MCF 10A (cell line): ENCODE results near the gene THRA. TPM values are rescaled to one million over a fixed set of nuclear protein-coding genes. Genes with fewer than 3 reads are reported as not detected.
A peak's percentile ranks its signal among the peaks of the same experiment; 100 is the strongest.

ENCODE experiments used
- BruUV-seq: library from RNA; stranded (reverse); fragments of 400-500 nt; replicated peaks from 2 replicates; lab custom pipeline; 2021; lab: Mats Ljungman, UMichigan
- CTCF ChIA-PET: fragments of 300-600 bp; sonication (Branson Sonifier 250); formaldehyde crosslinking; extraction: SDS; loops from one replicate; lab custom pipeline; 2021; ENCODE audit warnings: antibody characterized with exemption, inconsistent platforms; lab: Yijun Ruan, JAX
- POLR2A ChIA-PET: fragments of 300-600, 350-650 bp; sonication (Branson Sonifier 250); formaldehyde crosslinking; extraction: SDS; loops from one replicate; lab custom pipeline; 2020; ENCODE audit warnings: antibody characterized with exemption, inconsistent platforms; lab: Yijun Ruan, JAX
- DNase-seq: peaks from one replicate; pipeline ENCODE4 v3.0.0-alpha.2; 2018; ENCODE audit not compliant: unreplicated experiment
- H3K27ac Mint-ChIP-seq: one replicate; pipeline ENCODE4 v1.8.0; 2022; ENCODE audit warnings: mild to moderate bottlenecking, low read depth, mixed read lengths; ENCODE audit not compliant: unreplicated experiment
- H3K27me3 Mint-ChIP-seq: one replicate; pipeline ENCODE4 v1.8.0; 2022; ENCODE audit warnings: mixed read lengths; ENCODE audit not compliant: insufficient read depth, unreplicated experiment
- H3K36me3 Mint-ChIP-seq: one replicate; pipeline ENCODE4 v1.8.0; 2022; ENCODE audit warnings: mild to moderate bottlenecking, moderate library complexity, mixed read lengths; ENCODE audit not compliant: insufficient read depth, unreplicated experiment
- H3K4me1 Mint-ChIP-seq: one replicate; pipeline ENCODE4 v1.8.0; 2022; ENCODE audit warnings: mixed read lengths; ENCODE audit not compliant: insufficient read depth, unreplicated experiment
- H3K4me3 Mint-ChIP-seq: one replicate; pipeline ENCODE4 v1.8.0; 2022; ENCODE audit warnings: mild to moderate bottlenecking, moderate library complexity, mixed read lengths; ENCODE audit not compliant: unreplicated experiment
- H3K9me3 Mint-ChIP-seq: one replicate; pipeline ENCODE4 v1.8.0; 2022; ENCODE audit warnings: mixed read lengths; ENCODE audit not compliant: unreplicated experiment
- CTCF ChIP-seq: fragments of 200-600 bp; IDR thresholded peaks from one replicate; pipeline ENCODE4 v1.8.0; 2022; ENCODE audit warnings: antibody characterized with exemption, mild to moderate bottlenecking; ENCODE audit not compliant: unreplicated experiment
- intact Hi-C: fragments of 100-400 bp; cut with micrococcal nuclease; formaldehyde crosslinking; loops from 2 replicates; pipeline ENCODE4 v1.14.1; 2022
- total RNA-seq: library from RNA; stranded (reverse); gene quantifications from 2 replicates; pipeline ENCODE4 v1.2.3, GENCODE V29; 2022

THRA gene
- total RNA-seq, 1 experiment from 2014 or later: 6.4 TPM

GRCh38 chr17:40111221-40112128 is 48.7 kb downstream of the THRA start:
- ChIA-PET CTCF (interaction anchor here (0.6 to 6.5 kb wide), 23 partner anchors 9 to 190 kb away, joined by 3 to 86 read pairs (median 5); partner anchors contain the start of genes CASC3, CSF3, MSL1 and NR1D1), POLR2A (interaction anchor here (0.6 to 9.5 kb wide), 21 partner anchors 11 to 179 kb away, joined by 3 to 340 read pairs (median 11); partner anchors contain the start of genes CASC3, CDC6, CSF3 and MED24)
- peak; percentile 94 for DNase-seq
- Mint-ChIP-seq H3K4me3 (peak overlapping the region; percentile 25), H3K36me3 (no peaks in the 10 kb centered on the region), H3K4me1 (peaks cover 42% of the 10 kb centered on the region), H3K9me3 (no peaks in the 10 kb centered on the region), H3K27ac (no peak overlapping the region), H3K27me3 (no peaks in the 10 kb centered on the region)
- intact Hi-C loops: loop anchor here (1.0 to 5.0 kb wide), 2 partner anchors 84 to 98 kb away; no protein-coding TSS in a partner anchor
- peak; percentile 83 for TF ChIP-seq CTCF
- no TSS peak for BruUV-seq

DNA sequence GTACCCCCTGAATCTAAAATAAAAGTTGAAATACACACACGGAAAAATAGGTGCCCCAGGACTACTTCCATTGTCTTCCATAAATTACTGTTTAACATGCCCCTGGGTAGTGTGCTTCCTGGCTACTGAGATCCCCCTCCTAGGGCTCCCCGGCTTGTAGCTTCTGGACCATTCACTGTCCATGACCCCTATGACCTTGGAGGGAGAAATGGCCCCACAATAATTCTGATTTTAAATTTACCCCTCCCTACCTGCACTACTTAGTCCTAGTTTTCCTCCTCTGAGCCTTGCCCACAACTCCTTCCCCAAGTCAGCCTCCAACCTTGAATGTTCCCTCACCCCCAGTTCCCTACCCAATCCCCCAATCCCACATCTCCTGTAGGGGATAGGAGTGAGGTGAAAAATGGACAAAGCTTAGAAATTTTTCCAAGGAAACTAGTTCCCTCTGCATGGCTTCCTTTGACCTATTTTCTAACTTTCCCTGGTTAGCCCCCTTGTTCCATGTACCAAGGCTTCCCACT is 49.5 kb downstream of the THRA start:
- TF ChIP-seq CTCF: no peak
- Mint-ChIP-seq H3K36me3 (no peaks in the 10 kb centered on the region), H3K4me3 (peak overlapping the region; percentile 74), H3K4me1 (peaks cover 42% of the 10 kb centered on the region), H3K9me3 (no peaks in the 10 kb centered on the region), H3K27me3 (no peaks in the 10 kb centered on the region), H3K27ac (no peak overlapping the region)
- BruUV-seq: no TSS peak
- ChIA-PET POLR2A (interaction anchor here (0.7 to 9.5 kb wide), 31 partner anchors 9 to 178 kb away, joined by 3 to 340 read pairs (median 10); partner anchors contain the start of genes CASC3, CDC6, CSF3 and MED24), CTCF (interaction anchor here (1.0 to 6.5 kb wide), 33 partner anchors 8 to 205 kb away, joined by 3 to 86 read pairs (median 8); partner anchors contain the start of genes CASC3, CSF3, MED24 and MSL1)
- intact Hi-C loops: loop anchor here (5.0 kb wide), 1 partner anchor 85 kb away; no protein-coding TSS in a partner anchor
- no peak for DNase-seq

DNA sequence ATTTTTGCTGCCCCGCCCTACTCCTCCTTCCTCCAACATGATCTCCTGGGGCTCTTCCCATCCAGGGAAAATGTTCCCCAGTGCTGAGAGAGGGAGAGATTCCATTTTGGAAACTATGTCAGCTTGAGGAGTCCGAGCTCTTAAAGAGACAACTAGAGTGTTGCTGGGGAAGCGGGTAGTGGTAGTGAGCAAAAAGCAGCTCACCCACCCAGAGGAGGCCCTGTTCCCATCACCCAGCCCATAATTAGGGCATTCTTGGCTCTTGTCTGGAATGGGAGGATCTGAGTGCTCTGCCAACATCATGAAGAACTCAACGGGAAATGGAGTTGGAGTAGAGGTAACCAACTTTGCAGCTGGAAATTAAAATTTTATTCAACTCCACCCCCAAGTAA is 49.9 kb downstream of the THRA start:
- ChIA-PET POLR2A (interaction anchor here (0.7 to 9.5 kb wide), 32 partner anchors 8 to 239 kb away, joined by 3 to 340 read pairs (median 10); partner anchors contain the start of genes CASC3, CSF3, MED24 and MSL1), CTCF (interaction anchor here (0.5 to 6.5 kb wide), 42 partner anchors 8 to 1264 kb away, joined by 3 to 86 read pairs (median 6); partner anchors contain the start of genes CASC3, CSF3, MED24 and MSL1)
- no peaks in the 10 kb centered on the region for H3K27me3 Mint-ChIP-seq
- no peak for TF ChIP-seq CTCF
- peak overlapping the region; percentile 74 for H3K4me3 Mint-ChIP-seq
- no peaks in the 10 kb centered on the region for H3K36me3 Mint-ChIP-seq
- no peak for DNase-seq
- intact Hi-C loops: loop anchor here (1.0 to 5.0 kb wide), 4 partner anchors 49 to 178 kb away; no protein-coding TSS in a partner anchor
- H3K9me3 Mint-ChIP-seq: no peaks in the 10 kb centered on the region
- peaks cover 42% of the 10 kb centered on the region for H3K4me1 Mint-ChIP-seq
- no TSS peak for BruUV-seq
- H3K27ac Mint-ChIP-seq: peak overlapping the region; percentile 78
